Measurements from ENCODE around the gene CACNB2. TPM values are rescaled to one million over a fixed set of nuclear protein-coding genes. Genes with fewer than 3 reads are reported as not detected.

Gene CACNB2
- total and polyA plus RNA-seq, 7 experiments from 2014 or later = 0.30 to 0.49 (median 0.48) TPM; not detected in 4

- CTCF ChIA-PET = no interaction called here
- H3K27ac ChIP-seq (ENCODE audit: low read depth, low read length) = no peak overlapping the region
- POLR2A ChIA-PET = no interaction called here
These were observed 56.8 kb downstream of the CACNB2 start for GRCh38 chr10:18196806-18197550.

GRCh38 chr10:18197706-18198105 is 57.5 kb downstream of the CACNB2 start:
- DNase-seq = no peak
- intact Hi-C loops (cut with micrococcal nuclease) = no loop called here
- Histone ChIP-seq H3K27me3 (ENCODE audit: control insufficient read depth in 2 of 2, insufficient read depth in 2 of 2, low read length in 2 of 2) (no peaks in the 10 kb centered on the region), H3K4me3 (ENCODE audit: low read length) (no peak overlapping the region), H3K36me3 (ENCODE audit: control insufficient read depth in 2 of 3, insufficient read depth in 3 of 3, low read length in 3 of 3) (no peaks in the 10 kb centered on the region), H3K4me1 (ENCODE audit: control insufficient read depth in 2 of 2, insufficient read depth in 2 of 2, low read length in 2 of 2) (no peaks in the 10 kb centered on the region), H3K27ac (ENCODE audit: low read depth, low read length) (no peak overlapping the region), H3K9me3 (ENCODE audit: control insufficient read depth in 2 of 3, low read length in 3 of 3) (no peaks in the 10 kb centered on the region)
- Mint-ChIP-seq H3K9me3 (peaks cover 0 to 11% (median 0%) of the 10 kb centered on the region in 11 donors), H3K4me3 (no peak overlapping the region), H3K4me1 (peaks cover 0 to 2% (median 0%) of the 10 kb centered on the region in 7 donors), H3K36me3 (no peaks in the 10 kb centered on the region), H3K27ac (no peak overlapping the region), H3K27me3 (peaks cover 0 to 16% (median 0%) of the 10 kb centered on the region in 5 donors)
- no peak for ATAC-seq
- POLR2A ChIA-PET = no interaction called here
- CTCF ChIA-PET = no interaction called here

More at GRCh38 chr10:18196806-18197550, 56.8 kb downstream of the CACNB2 start:
- Mint-ChIP-seq H3K4me3 (no peak overlapping the region), H3K9me3 (peaks cover 0 to 11% (median 0%) of the 10 kb centered on the region in 11 donors), H3K27me3 (peaks cover 0 to 16% (median 0%) of the 10 kb centered on the region in 5 donors), H3K36me3 (no peaks in the 10 kb centered on the region), H3K27ac (no peak overlapping the region), H3K4me1 (no peaks in the 10 kb centered on the region)
- DNase-seq = no peak
- intact Hi-C loops (cut with micrococcal nuclease) = no loop called here
- H3K9me3 ChIP-seq (ENCODE audit: control insufficient read depth in 2 of 3, low read length in 3 of 3) = no peaks in the 10 kb centered on the region
- no peak overlapping the region for H3K4me3 ChIP-seq (ENCODE audit: low read length)
- H3K4me1 ChIP-seq (ENCODE audit: control insufficient read depth in 2 of 2, insufficient read depth in 2 of 2, low read length in 2 of 2) = no peaks in the 10 kb centered on the region
- H3K27me3 ChIP-seq (ENCODE audit: control insufficient read depth in 2 of 2, insufficient read depth in 2 of 2, low read length in 2 of 2) = no peaks in the 10 kb centered on the region
- no peaks in the 10 kb centered on the region for H3K36me3 ChIP-seq (ENCODE audit: control insufficient read depth in 2 of 3, insufficient read depth in 3 of 3, low read length in 3 of 3)
- ATAC-seq = no peak

- no peaks in the 10 kb centered on the region for H3K27me3 ChIP-seq (ENCODE audit: control insufficient read depth in 2 of 2, insufficient read depth in 2 of 2, low read length in 2 of 2)
- H3K4me3 Mint-ChIP-seq = no peak overlapping the region
- intact Hi-C loops (cut with micrococcal nuclease) = no loop called here
- peaks cover 0 to 11% (median 0%) of the 10 kb centered on the region in 11 donors for H3K9me3 Mint-ChIP-seq
- ATAC-seq (no peak), DNase-seq (no peak)
- POLR2A ChIA-PET = no interaction called here
- H3K36me3 ChIP-seq (ENCODE audit: control insufficient read depth in 2 of 3, insufficient read depth in 3 of 3, low read length in 3 of 3) = no peaks in the 10 kb centered on the region
- peaks cover 0 to 18% (median 0%) of the 10 kb centered on the region in 5 donors for H3K27me3 Mint-ChIP-seq
- H3K4me1 Mint-ChIP-seq = peaks cover 0 to 11% (median 4%) of the 10 kb centered on the region in 7 donors
- H3K36me3 Mint-ChIP-seq = no peaks in the 10 kb centered on the region
- H3K4me3 ChIP-seq (ENCODE audit: low read length) = no peak overlapping the region
- H3K4me1 ChIP-seq (ENCODE audit: control insufficient read depth in 2 of 2, insufficient read depth in 2 of 2, low read length in 2 of 2) = no peaks in the 10 kb centered on the region
- H3K27ac ChIP-seq (ENCODE audit: low read depth, low read length) = no peak overlapping the region
- H3K9me3 ChIP-seq (ENCODE audit: control insufficient read depth in 2 of 3, low read length in 3 of 3) = no peaks in the 10 kb centered on the region
- CTCF ChIA-PET = no interaction called here
- no peak overlapping the region for H3K27ac Mint-ChIP-seq
These were observed 61.7 kb downstream of the CACNB2 start for GRCh38 chr10:18201877-18202276.

GRCh38 chr10:18202680-18203460 is 62.6 kb downstream of the CACNB2 start:
- Mint-ChIP-seq H3K27me3 (peaks cover 0 to 13% (median 0%) of the 10 kb centered on the region in 5 donors), H3K9me3 (peaks cover 0 to 7% (median 0%) of the 10 kb centered on the region in 11 donors), H3K4me1 (peaks cover 0 to 11% (median 4%) of the 10 kb centered on the region in 7 donors), H3K36me3 (no peaks in the 10 kb centered on the region), H3K4me3 (no peak overlapping the region), H3K27ac (no peak overlapping the region)
- intact Hi-C loops (cut with micrococcal nuclease) = no loop called here
- Histone ChIP-seq H3K27ac (ENCODE audit: low read depth, low read length) (no peak overlapping the region), H3K36me3 (ENCODE audit: control insufficient read depth in 2 of 3, insufficient read depth in 3 of 3, low read length in 3 of 3) (no peaks in the 10 kb centered on the region), H3K4me3 (ENCODE audit: low read length) (no peak overlapping the region), H3K9me3 (ENCODE audit: control insufficient read depth in 2 of 3, low read length in 3 of 3) (no peaks in the 10 kb centered on the region), H3K4me1 (ENCODE audit: control insufficient read depth in 2 of 2, insufficient read depth in 2 of 2, low read length in 2 of 2) (no peaks in the 10 kb centered on the region), H3K27me3 (ENCODE audit: control insufficient read depth in 2 of 2, insufficient read depth in 2 of 2, low read length in 2 of 2) (no peaks in the 10 kb centered on the region)
- ATAC-seq (no peak), DNase-seq (no peak)
- POLR2A ChIA-PET = no interaction called here
- CTCF ChIA-PET = no interaction called here

- Histone ChIP-seq H3K4me3 (ENCODE audit: low read length) (no peak overlapping the region), H3K9me3 (ENCODE audit: control insufficient read depth in 2 of 3, low read length in 3 of 3) (no peaks in the 10 kb centered on the region), H3K4me1 (ENCODE audit: control insufficient read depth in 2 of 2, insufficient read depth in 2 of 2, low read length in 2 of 2) (no peaks in the 10 kb centered on the region), H3K36me3 (ENCODE audit: control insufficient read depth in 2 of 3, insufficient read depth in 3 of 3, low read length in 3 of 3) (no peaks in the 10 kb centered on the region), H3K27ac (ENCODE audit: low read depth, low read length) (no peak overlapping the region), H3K27me3 (ENCODE audit: control insufficient read depth in 2 of 2, insufficient read depth in 2 of 2, low read length in 2 of 2) (no peaks in the 10 kb centered on the region)
- peaks cover 0 to 11% (median 4%) of the 10 kb centered on the region in 7 donors for H3K4me1 Mint-ChIP-seq
- ChIA-PET POLR2A (no interaction called here), CTCF (no interaction called here)
- no peaks in the 10 kb centered on the region for H3K36me3 Mint-ChIP-seq
- ATAC-seq (no peak), DNase-seq (no peak)
- H3K9me3 Mint-ChIP-seq = peaks cover 0 to 6% (median 0%) of the 10 kb centered on the region in 11 donors
- H3K27me3 Mint-ChIP-seq = peaks cover 0 to 11% (median 0%) of the 10 kb centered on the region in 5 donors
- intact Hi-C loops (cut with micrococcal nuclease) = no loop called here
- no peak overlapping the region for H3K27ac Mint-ChIP-seq
- H3K4me3 Mint-ChIP-seq = no peak overlapping the region
These were observed 63.2 kb downstream of the CACNB2 start for GRCh38 chr10:18203471-18203870.

- Histone ChIP-seq H3K27me3 (ENCODE audit: control insufficient read depth in 2 of 2, insufficient read depth in 2 of 2, low read length in 2 of 2) (no peaks in the 10 kb centered on the region), H3K4me3 (ENCODE audit: low read length) (no peak overlapping the region), H3K36me3 (ENCODE audit: control insufficient read depth in 2 of 3, insufficient read depth in 3 of 3, low read length in 3 of 3) (no peaks in the 10 kb centered on the region), H3K27ac (ENCODE audit: low read depth, low read length) (no peak overlapping the region), H3K4me1 (ENCODE audit: control insufficient read depth in 2 of 2, insufficient read depth in 2 of 2, low read length in 2 of 2) (no peaks in the 10 kb centered on the region), H3K9me3 (ENCODE audit: control insufficient read depth in 2 of 3, low read length in 3 of 3) (no peaks in the 10 kb centered on the region)
- Mint-ChIP-seq H3K4me3 (no peak overlapping the region), H3K36me3 (no peaks in the 10 kb centered on the region), H3K27me3 (peaks cover 0 to 5% (median 0%) of the 10 kb centered on the region in 5 donors), H3K27ac (peak overlapping the region in 1 of 9 donors; percentile 2), H3K4me1 (peaks cover 0 to 11% (median 4%) of the 10 kb centered on the region in 7 donors), H3K9me3 (peaks cover 0 to 4% (median 0%) of the 10 kb centered on the region in 11 donors)
- DNase-seq (peak in 2 of 9 donors; percentile 1 to 21), ATAC-seq (peak; percentile 61)
- POLR2A ChIA-PET = no interaction called here
- intact Hi-C loops (cut with micrococcal nuclease) = no loop called here
- CTCF ChIA-PET = no interaction called here
These were observed 64.0 kb downstream of the CACNB2 start for GRCh38 chr10:18204039-18204835.

Measured in naive thymus-derived CD4-positive, alpha-beta T cell (primary cell).